ENCODE data around the gene CHST7. TPM values are rescaled to one million over a fixed set of nuclear protein-coding genes. Genes with fewer than 3 reads are reported as not detected.

CHST7 gene
- total and polyA plus RNA-seq, 2 experiments from 2014 or later: 7.6 to 27.2 TPM

DNA sequence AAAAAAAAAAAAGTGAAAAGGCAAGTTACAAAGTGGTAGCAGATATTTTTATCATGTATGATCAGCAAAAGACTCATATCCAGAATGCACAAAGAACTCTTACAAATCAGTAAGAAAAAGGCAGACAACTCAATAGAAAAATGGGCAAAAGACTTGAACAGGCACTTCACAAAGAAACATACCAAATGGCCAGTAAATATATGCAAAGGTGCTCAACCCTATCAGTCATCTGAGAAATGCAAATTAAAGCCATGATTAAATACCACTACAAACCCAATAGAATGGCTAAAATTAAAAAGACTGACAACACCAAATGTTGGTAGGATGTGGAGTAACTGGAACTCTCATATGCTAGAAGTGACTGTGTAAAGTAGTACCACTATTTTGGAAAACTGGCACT is 45.4 kb downstream of the CHST7 start (continued):
- TF ChIP-seq, protein P1, sequence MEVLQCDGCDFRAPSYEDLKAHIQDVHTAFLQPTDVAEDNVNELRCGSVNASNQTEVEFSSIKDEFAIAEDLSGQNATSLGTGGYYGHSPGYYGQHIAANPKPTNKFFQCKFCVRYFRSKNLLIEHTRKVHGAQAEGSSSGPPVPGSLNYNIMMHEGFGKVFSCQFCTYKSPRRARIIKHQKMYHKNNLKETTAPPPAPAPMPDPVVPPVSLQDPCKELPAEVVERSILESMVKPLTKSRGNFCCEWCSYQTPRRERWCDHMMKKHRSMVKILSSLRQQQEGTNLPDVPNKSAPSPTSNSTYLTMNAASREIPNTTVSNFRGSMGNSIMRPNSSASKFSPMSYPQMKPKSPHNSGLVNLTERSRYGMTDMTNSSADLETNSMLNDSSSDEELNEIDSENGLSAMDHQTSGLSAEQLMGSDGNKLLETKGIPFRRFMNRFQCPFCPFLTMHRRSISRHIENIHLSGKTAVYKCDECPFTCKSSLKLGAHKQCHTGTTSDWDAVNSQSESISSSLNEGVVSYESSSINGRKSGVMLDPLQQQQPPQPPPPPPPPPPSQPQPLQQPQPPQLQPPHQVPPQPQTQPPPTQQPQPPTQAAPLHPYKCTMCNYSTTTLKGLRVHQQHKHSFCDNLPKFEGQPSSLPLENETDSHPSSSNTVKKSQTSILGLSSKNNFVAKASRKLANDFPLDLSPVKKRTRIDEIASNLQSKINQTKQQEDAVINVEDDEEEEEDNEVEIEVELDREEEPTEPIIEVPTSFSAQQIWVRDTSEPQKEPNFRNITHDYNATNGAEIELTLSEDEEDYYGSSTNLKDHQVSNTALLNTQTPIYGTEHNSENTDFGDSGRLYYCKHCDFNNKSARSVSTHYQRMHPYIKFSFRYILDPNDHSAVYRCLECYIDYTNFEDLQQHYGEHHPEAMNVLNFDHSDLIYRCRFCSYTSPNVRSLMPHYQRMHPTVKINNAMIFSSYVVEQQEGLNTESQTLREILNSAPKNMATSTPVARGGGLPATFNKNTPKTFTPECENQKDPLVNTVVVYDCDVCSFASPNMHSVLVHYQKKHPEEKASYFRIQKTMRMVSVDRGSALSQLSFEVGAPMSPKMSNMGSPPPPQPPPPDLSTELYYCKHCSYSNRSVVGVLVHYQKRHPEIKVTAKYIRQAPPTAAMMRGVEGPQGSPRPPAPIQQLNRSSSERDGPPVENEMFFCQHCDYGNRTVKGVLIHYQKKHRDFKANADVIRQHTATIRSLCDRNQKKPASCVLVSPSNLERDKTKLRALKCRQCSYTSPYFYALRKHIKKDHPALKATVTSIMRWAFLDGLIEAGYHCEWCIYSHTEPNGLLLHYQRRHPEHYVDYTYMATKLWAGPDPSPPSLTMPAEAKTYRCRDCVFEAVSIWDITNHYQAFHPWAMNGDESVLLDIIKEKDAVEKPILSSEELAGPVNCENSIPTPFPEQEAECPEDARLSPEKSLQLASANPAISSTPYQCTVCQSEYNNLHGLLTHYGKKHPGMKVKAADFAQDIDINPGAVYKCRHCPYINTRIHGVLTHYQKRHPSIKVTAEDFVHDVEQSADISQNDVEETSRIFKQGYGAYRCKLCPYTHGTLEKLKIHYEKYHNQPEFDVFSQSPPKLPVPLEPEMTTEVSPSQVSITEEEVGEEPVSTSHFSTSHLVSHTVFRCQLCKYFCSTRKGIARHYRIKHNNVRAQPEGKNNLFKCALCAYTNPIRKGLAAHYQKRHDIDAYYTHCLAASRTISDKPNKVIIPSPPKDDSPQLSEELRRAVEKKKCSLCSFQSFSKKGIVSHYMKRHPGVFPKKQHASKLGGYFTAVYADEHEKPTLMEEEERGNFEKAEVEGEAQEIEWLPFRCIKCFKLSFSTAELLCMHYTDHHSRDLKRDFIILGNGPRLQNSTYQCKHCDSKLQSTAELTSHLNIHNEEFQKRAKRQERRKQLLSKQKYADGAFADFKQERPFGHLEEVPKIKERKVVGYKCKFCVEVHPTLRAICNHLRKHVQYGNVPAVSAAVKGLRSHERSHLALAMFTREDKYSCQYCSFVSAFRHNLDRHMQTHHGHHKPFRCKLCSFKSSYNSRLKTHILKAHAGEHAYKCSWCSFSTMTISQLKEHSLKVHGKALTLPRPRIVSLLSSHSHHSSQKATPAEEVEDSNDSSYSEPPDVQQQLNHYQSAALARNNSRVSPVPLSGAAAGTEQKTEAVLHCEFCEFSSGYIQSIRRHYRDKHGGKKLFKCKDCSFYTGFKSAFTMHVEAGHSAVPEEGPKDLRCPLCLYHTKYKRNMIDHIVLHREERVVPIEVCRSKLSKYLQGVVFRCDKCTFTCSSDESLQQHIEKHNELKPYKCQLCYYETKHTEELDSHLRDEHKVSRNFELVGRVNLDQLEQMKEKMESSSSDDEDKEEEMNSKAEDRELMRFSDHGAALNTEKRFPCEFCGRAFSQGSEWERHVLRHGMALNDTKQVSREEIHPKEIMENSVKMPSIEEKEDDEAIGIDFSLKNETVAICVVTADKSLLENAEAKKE (CRISPR knock-in tag; IDR thresholded peaks at IDR 0.05): no peak
- TF ChIP-seq EZH2phosphoT487 (IDR thresholded peaks at IDR 0.05; ENCODE audit: unreplicated experiment): no peak
- no peak for TF ChIP-seq CREB1 (CRISPR knock-in tag; IDR thresholded peaks at IDR 0.05; ENCODE audit: low read depth)
- TF ChIP-seq ZNF114 (CRISPR knock-in tag; IDR thresholded peaks at IDR 0.05): no peak
- TF ChIP-seq, protein P2, sequence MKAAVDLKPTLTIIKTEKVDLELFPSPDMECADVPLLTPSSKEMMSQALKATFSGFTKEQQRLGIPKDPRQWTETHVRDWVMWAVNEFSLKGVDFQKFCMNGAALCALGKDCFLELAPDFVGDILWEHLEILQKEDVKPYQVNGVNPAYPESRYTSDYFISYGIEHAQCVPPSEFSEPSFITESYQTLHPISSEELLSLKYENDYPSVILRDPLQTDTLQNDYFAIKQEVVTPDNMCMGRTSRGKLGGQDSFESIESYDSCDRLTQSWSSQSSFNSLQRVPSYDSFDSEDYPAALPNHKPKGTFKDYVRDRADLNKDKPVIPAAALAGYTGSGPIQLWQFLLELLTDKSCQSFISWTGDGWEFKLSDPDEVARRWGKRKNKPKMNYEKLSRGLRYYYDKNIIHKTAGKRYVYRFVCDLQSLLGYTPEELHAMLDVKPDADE (IDR thresholded peaks at IDR 0.05): no peak
- TF ChIP-seq POLR2AphosphoS5 (IDR thresholded peaks at IDR 0.05; ENCODE audit: low read depth): no peak
- TF ChIP-seq, protein P3, sequence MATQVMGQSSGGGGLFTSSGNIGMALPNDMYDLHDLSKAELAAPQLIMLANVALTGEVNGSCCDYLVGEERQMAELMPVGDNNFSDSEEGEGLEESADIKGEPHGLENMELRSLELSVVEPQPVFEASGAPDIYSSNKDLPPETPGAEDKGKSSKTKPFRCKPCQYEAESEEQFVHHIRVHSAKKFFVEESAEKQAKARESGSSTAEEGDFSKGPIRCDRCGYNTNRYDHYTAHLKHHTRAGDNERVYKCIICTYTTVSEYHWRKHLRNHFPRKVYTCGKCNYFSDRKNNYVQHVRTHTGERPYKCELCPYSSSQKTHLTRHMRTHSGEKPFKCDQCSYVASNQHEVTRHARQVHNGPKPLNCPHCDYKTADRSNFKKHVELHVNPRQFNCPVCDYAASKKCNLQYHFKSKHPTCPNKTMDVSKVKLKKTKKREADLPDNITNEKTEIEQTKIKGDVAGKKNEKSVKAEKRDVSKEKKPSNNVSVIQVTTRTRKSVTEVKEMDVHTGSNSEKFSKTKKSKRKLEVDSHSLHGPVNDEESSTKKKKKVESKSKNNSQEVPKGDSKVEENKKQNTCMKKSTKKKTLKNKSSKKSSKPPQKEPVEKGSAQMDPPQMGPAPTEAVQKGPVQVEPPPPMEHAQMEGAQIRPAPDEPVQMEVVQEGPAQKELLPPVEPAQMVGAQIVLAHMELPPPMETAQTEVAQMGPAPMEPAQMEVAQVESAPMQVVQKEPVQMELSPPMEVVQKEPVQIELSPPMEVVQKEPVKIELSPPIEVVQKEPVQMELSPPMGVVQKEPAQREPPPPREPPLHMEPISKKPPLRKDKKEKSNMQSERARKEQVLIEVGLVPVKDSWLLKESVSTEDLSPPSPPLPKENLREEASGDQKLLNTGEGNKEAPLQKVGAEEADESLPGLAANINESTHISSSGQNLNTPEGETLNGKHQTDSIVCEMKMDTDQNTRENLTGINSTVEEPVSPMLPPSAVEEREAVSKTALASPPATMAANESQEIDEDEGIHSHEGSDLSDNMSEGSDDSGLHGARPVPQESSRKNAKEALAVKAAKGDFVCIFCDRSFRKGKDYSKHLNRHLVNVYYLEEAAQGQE (IDR thresholded peaks at IDR 0.05; ENCODE audit: unreplicated experiment): no peak
- no peak for TF ChIP-seq JUNB (IDR thresholded peaks at IDR 0.05; ENCODE audit: unreplicated experiment)
- no peak for TF ChIP-seq EZH2 (IDR thresholded peaks at IDR 0.05; ENCODE audit: low read depth, unreplicated experiment)
